SK-N-SH (cell line): Measurements from ENCODE around the gene DSCAM. TPM values are rescaled to one million over a fixed set of nuclear protein-coding genes. Genes with fewer than 3 reads are reported as not detected.

Source experiments
- CTCF ChIA-PET: fragments of 300-600, 350-600 bp; formaldehyde crosslinking; extraction: SDS; loops from one replicate; lab custom pipeline; 2021; lab: Yijun Ruan, JAX
- POLR2A ChIA-PET: fragments of 350-600 bp; sonication (Branson Sonifier 250); formaldehyde crosslinking; extraction: SDS; loops from one replicate; lab custom pipeline; 2020; ENCODE audit warnings: antibody characterized with exemption, inconsistent platforms; lab: Yijun Ruan, JAX
- DNase-seq: peaks from one replicate; pipeline ENCODE4 v3.0.0; 2012
- H2AFZ ChIP-seq: fragments of 200-600 bp; sonication (generic); 2 replicates; pipeline ENCODE4 v1.8.1; 2016; ENCODE audit warnings: antibody characterized with exemption, mild to moderate bottlenecking, low read depth
- H3F3A ChIP-seq: fragments of 200-600 bp; sonication (generic); replicated peaks from 2 replicates; pipeline ENCODE3; 2016; ENCODE audit warnings: antibody characterized with exemption, mild to moderate bottlenecking; ENCODE audit not compliant: insufficient read depth
- H3K27ac ChIP-seq, 2 experiments: fragments of 200-500 bp in 1 of 2; fragments of 200-600 bp in 1 of 2; sonication (Bioruptor generic) in 1 of 2; sonication (generic), shearing (Covaris generic) in 1 of 2; 2 replicates each; pipeline versions ENCODE4 v1.5.1 to v1.6.1; 2014 to 2016; ENCODE audit warnings: low read depth in 2 of 2, inconsistent platforms in 1 of 2, low read length in 1 of 2, mild to moderate bottlenecking in 1 of 2, mixed read lengths in 1 of 2
- H3K27me3 ChIP-seq: fragments of 200-600 bp; sonication (generic), shearing (Covaris generic); 2 replicates; pipeline ENCODE4 v1.6.1; 2016; ENCODE audit warnings: mixed run types; ENCODE audit not compliant: insufficient read depth
- H3K36me3 ChIP-seq, 2 experiments: fragments of 200-500 bp in 1 of 2; fragments of 200-600 bp in 1 of 2; sonication (Bioruptor generic) in 1 of 2; sonication (generic) in 1 of 2; replicated peaks in 1 of 2; 2 replicates each; pipeline versions ENCODE3 to v1.5.1; 2014 to 2016; ENCODE audit warnings: low read length in 1 of 2, mild to moderate bottlenecking in 1 of 2; ENCODE audit not compliant: insufficient read depth in 2 of 2, control insufficient read depth in 1 of 2
- H3K4me1 ChIP-seq, 2 experiments: fragments of 200-500 bp in 1 of 2; fragments of 200-600 bp in 1 of 2; sonication (Bioruptor generic) in 1 of 2; sonication (generic), shearing (Covaris generic) in 1 of 2; 2 replicates each; pipeline versions ENCODE4 v1.5.1 to v1.6.1; 2014 to 2016; ENCODE audit warnings: low read depth in 1 of 2, low read length in 1 of 2, mixed run types in 1 of 2; ENCODE audit not compliant: insufficient read depth in 2 of 2, control insufficient read depth in 1 of 2
- H3K4me2 ChIP-seq: fragments of 200-600 bp; sonication (generic), shearing (Covaris generic); 2 replicates; pipeline ENCODE4 v1.6.1; 2017; ENCODE audit warnings: mixed run types
- H3K4me3 ChIP-seq, 2 experiments: fragments of 200-500 bp in 1 of 2; fragments of 200-600 bp in 1 of 2; sonication (Bioruptor generic) in 1 of 2; sonication (generic), shearing (Covaris generic) in 1 of 2; 2 replicates each; pipeline versions ENCODE4 v1.5.1 to v1.8.1; 2014 to 2016; ENCODE audit warnings: low read depth in 2 of 2, inconsistent platforms in 1 of 2, low read length in 1 of 2, mild to moderate bottlenecking in 1 of 2, mixed read lengths in 1 of 2, moderate library complexity in 1 of 2
- H3K79me2 ChIP-seq: fragments of 200-600 bp; sonication (generic); 2 replicates; pipeline ENCODE4 v1.8.1; 2017; ENCODE audit warnings: mild to moderate bottlenecking; ENCODE audit not compliant: insufficient read depth
- H3K9ac ChIP-seq: fragments of 200-600 bp; sonication (generic); 2 replicates; pipeline ENCODE4 v1.6.1; 2017; ENCODE audit warnings: mixed run types
- H3K9me2 ChIP-seq: fragments of 200-600 bp; sonication (generic); 2 replicates; pipeline ENCODE4 v1.6.1; 2017; ENCODE audit warnings: mixed run types
- H3K9me3 ChIP-seq: fragments of 200-600 bp; sonication (generic); 2 replicates; pipeline ENCODE4 v1.6.1; 2017; ENCODE audit warnings: mixed run types, mild to moderate bottlenecking, moderate library complexity
- H4K20me1 ChIP-seq: fragments of 200-600 bp; sonication (generic); 2 replicates; pipeline ENCODE4 v1.6.1; 2017; ENCODE audit warnings: mild to moderate bottlenecking, mixed run types; ENCODE audit not compliant: insufficient read depth
- ELF1 ChIP-seq: IDR thresholded peaks from 2 replicates; pipeline ENCODE4 v1.4.0; 2012
- EP300 ChIP-seq, 2 experiments: IDR thresholded peaks; 2 replicates each; pipeline versions ENCODE4 v1.4.0 to v1.6.1; 2012; ENCODE audit warnings: borderline replicate concordance in 1 of 2, low read depth in 1 of 2, low read length in 1 of 2
- EZH2phosphoT487 ChIP-seq: fragments of 200-600 bp; sonication (generic); IDR thresholded peaks from 2 replicates; pipeline ENCODE4 v1.6.1; 2017; ENCODE audit warnings: low read depth, mixed run types, mild to moderate bottlenecking, antibody characterized with exemption, moderate library complexity, borderline replicate concordance
- FOXJ3 ChIP-seq: sonication (generic); formaldehyde crosslinking; IDR thresholded peaks from 2 replicates; pipeline ENCODE4 v1.5.1; 2020; ENCODE audit warnings: mild to moderate bottlenecking, missing genetic modification reagents
- FOXM1 ChIP-seq: IDR thresholded peaks from 2 replicates; pipeline ENCODE4 v1.4.0; 2012; ENCODE audit warnings: low read depth, mild to moderate bottlenecking
- GABPA ChIP-seq: IDR thresholded peaks from 2 replicates; pipeline ENCODE4 v1.4.0; 2012; ENCODE audit warnings: low read depth, mild to moderate bottlenecking
- IRF3 ChIP-seq: fragments of 150-350 bp; IDR thresholded peaks from 2 replicates; pipeline ENCODE4 v1.6.1; 2016; ENCODE audit warnings: mild to moderate bottlenecking, low read depth, low read length
- MAX ChIP-seq: IDR thresholded peaks from 2 replicates; pipeline ENCODE4 v1.4.0; 2012; ENCODE audit warnings: low read depth
- MXI1 ChIP-seq: IDR thresholded peaks from 2 replicates; pipeline ENCODE4 v1.6.1; 2012; ENCODE audit warnings: mild to moderate bottlenecking, low read depth, low read length, improper control_type of control experiment
- NRF1 ChIP-seq: IDR thresholded peaks from 2 replicates; pipeline ENCODE4 v1.6.1; 2012; ENCODE audit warnings: low read depth, mild to moderate bottlenecking, low read length
- PBX3 ChIP-seq: IDR thresholded peaks from 2 replicates; pipeline ENCODE4; 2012
- REST ChIP-seq: IDR thresholded peaks from 2 replicates; pipeline ENCODE4 v1.6.1; 2012; ENCODE audit warnings: mild to moderate bottlenecking, low read depth, low read length, moderate library complexity
- RXRA ChIP-seq: IDR thresholded peaks from 2 replicates; pipeline ENCODE4 v1.4.0; 2012; ENCODE audit warnings: low read depth, mild to moderate bottlenecking, borderline replicate concordance
- SIN3A ChIP-seq: IDR thresholded peaks from 2 replicates; pipeline ENCODE4 v1.6.1; 2012; ENCODE audit warnings: low read depth, mild to moderate bottlenecking, low read length, moderate library complexity, borderline replicate concordance
- SMC3 ChIP-seq: IDR thresholded peaks from 2 replicates; pipeline ENCODE4 v1.6.1; 2012; ENCODE audit warnings: low read depth, low read length, improper control_type of control experiment
- TAF1 ChIP-seq: IDR thresholded peaks from 2 replicates; pipeline ENCODE4 v1.6.1; 2012; ENCODE audit warnings: low read depth, mild to moderate bottlenecking, low read length, moderate library complexity, borderline replicate concordance
- USF2 ChIP-seq: fragments of 150-350 bp; IDR thresholded peaks from 2 replicates; pipeline ENCODE4 v1.6.1; 2017; ENCODE audit warnings: antibody characterized with exemption, low read length, low read depth, borderline replicate concordance
- WGBS: methylation state at CpG from one replicate; pipeline ENCODE4 v1.1.6; 2017; ENCODE audit warnings: low lambda C conversion rate; 5-methylcytosine and 5-hydroxymethylcytosine counted together
- polyA plus RNA-seq, 3 experiments: library from polyadenylated mRNA; depleted of rRNA; stranded (reverse); fragments of >200 nt; gene quantifications; 2 replicates each; pipeline ENCODE4 v1.2.3, GENCODE V29; 2012

DSCAM gene
- polyA plus RNA-seq, 1 of the 3 experiments (the other 2 are of a cell fraction) = not detected

- no peaks in the 10 kb centered on the region for H3K36me3 ChIP-seq
- H3K79me2 ChIP-seq = no peaks in the 10 kb centered on the region
- WGBS = 27% methylated on average over 7 of the region's 8 CpGs
- no peaks in the 10 kb centered on the region for H3K9me2 ChIP-seq
- H4K20me1 ChIP-seq = no peaks in the 10 kb centered on the region
- no peaks in the 10 kb centered on the region; a peak in 1 of 4 replicates for H3K4me1 ChIP-seq
- no peak for DNase-seq
- TF ChIP-seq TAF1 (no peak), SIN3A (no peak), USF2 (no peak), PBX3 (no peak), SMC3 (no peak), RXRA (no peak)
- TF ChIP-seq, all 33 proteins: peak for 0
- ChIA-PET CTCF (no interaction called here), POLR2A (no interaction called here)
- Histone ChIP-seq H3K4me2 (no peak overlapping the region), H3K27ac (no peak overlapping the region), H3K9ac (no peak overlapping the region), H3K4me3 (no peak overlapping the region), H3K9me3 (0 out of 2 replicates have a peak, but pooled peaks cover 7% of the 10 kb centered on the region), H3K27me3 (no peaks in the 10 kb centered on the region), H2AFZ (no peak overlapping the region), H3F3A (no peaks in the 10 kb centered on the region)
Measured at GRCh38 chr21:40729761-40730425, 117.1 kb downstream of the DSCAM start.

GRCh38 chr21:40723966-40724365 lies 123.0 kb downstream of the DSCAM start:
- Histone ChIP-seq H3K4me3 (no peak overlapping the region), H3K9me2 (no peaks in the 10 kb centered on the region), H4K20me1 (no peaks in the 10 kb centered on the region), H3K9ac (no peak overlapping the region), H3K9me3 (0 out of 2 replicates have a peak, but pooled peaks cover 13% of the 10 kb centered on the region), H3K36me3 (no peaks in the 10 kb centered on the region), H3F3A (peaks cover 3% of the 10 kb centered on the region), H2AFZ (no peak overlapping the region), H3K27me3 (no peaks in the 10 kb centered on the region), H3K4me1 (no peaks in the 10 kb centered on the region), H3K4me2 (no peak overlapping the region), H3K79me2 (no peaks in the 10 kb centered on the region), H3K27ac (no peak overlapping the region)
- ChIA-PET CTCF (no interaction called here), POLR2A (no interaction called here)
- DNase-seq = no peak
- WGBS = 34% methylated on average over 5 of the region's 5 CpGs
- no peak for TF ChIP-seq USF2
- no peak for TF ChIP-seq FOXM1
- TF ChIP-seq EP300 (IDR thresholded peaks at IDR 0.05; ENCODE audit: borderline replicate concordance in 1 of 2, low read depth in 1 of 2, low read length in 1 of 2) = no peak
- TF ChIP-seq MAX = no peak
- no peak for TF ChIP-seq ELF1
- TF ChIP-seq IRF3 = no peak
- TF ChIP-seq PBX3 = no peak
- no peak for TF ChIP-seq EZH2phosphoT487
- TF ChIP-seq REST = no peak
- no peak for TF ChIP-seq FOXJ3 (CRISPR knock-in tag)
- no peak for TF ChIP-seq GABPA
- no peak for TF ChIP-seq MXI1
- no peak for TF ChIP-seq NRF1
